HG03066 (cell line): Measurements from ENCODE around the gene NTRK3.

Experiments
- ATAC-seq: cut with Tn5 transposase; IDR thresholded peaks from one replicate; pipeline ENCODE4 v1.9.1; 2021; ENCODE audit warnings: low read depth; ENCODE audit not compliant: unreplicated experiment

NTRK3 gene

GRCh38 chr15:87955284-87955909, 301.1 kb downstream of the NTRK3 start:
- ATAC-seq = no peak

GRCh38 chr15:87954793-87955192, 301.7 kb downstream of the NTRK3 start:
- ATAC-seq = no peak

GRCh38 chr15:87952736-87953287, 303.7 kb downstream of the NTRK3 start:
- no peak for ATAC-seq

GRCh38 chr15:87949575-87950223, 306.8 kb downstream of the NTRK3 start:
- no peak for ATAC-seq

GRCh38 chr15:87949151-87949574, 307.4 kb downstream of the NTRK3 start:
- no peak for ATAC-seq

GRCh38 chr15:87947560-87947959, 309.0 kb downstream of the NTRK3 start:
- ATAC-seq = no peak

GRCh38 chr15:87945246-87945645, 311.3 kb downstream of the NTRK3 start:
- ATAC-seq = no peak

GRCh38 chr15:87944691-87945090, 311.8 kb downstream of the NTRK3 start:
- no peak for ATAC-seq

GRCh38 chr15:87944050-87944449, 312.5 kb downstream of the NTRK3 start:
- no peak for ATAC-seq

GRCh38 chr15:87943626-87944025, 312.9 kb downstream of the NTRK3 start:
- ATAC-seq = no peak

GRCh38 chr15:87942316-87942715, 314.2 kb downstream of the NTRK3 start:
- no peak for ATAC-seq

GRCh38 chr15:87941606-87942005, 314.9 kb downstream of the NTRK3 start:
- ATAC-seq = no peak

GRCh38 chr15:87940768-87941167, 315.8 kb downstream of the NTRK3 start:
- no peak for ATAC-seq

- no peak for ATAC-seq
Measured at GRCh38 chr15:87939848-87940457, 316.6 kb downstream of the NTRK3 start.

- ATAC-seq = no peak
Measured at GRCh38 chr15:87938031-87938430, 318.5 kb downstream of the NTRK3 start.

- no peak for ATAC-seq
Measured at GRCh38 chr15:87935583-87935982, 321.0 kb downstream of the NTRK3 start.

GRCh38 chr15:87931584-87931983, 325.0 kb downstream of the NTRK3 start:
- ATAC-seq = no peak

GRCh38 chr15:87930457-87930856, 326.1 kb downstream of the NTRK3 start:
- no peak for ATAC-seq

GRCh38 chr15:87929841-87930240, 326.7 kb downstream of the NTRK3 start:
- ATAC-seq = no peak

- no peak for ATAC-seq
Measured at GRCh38 chr15:87924433-87924832, 332.1 kb downstream of the NTRK3 start.

- ATAC-seq = no peak
Measured at GRCh38 chr15:87919064-87919463, 337.5 kb downstream of the NTRK3 start.

- ATAC-seq = no peak
Measured at GRCh38 chr15:87917480-87917879, 339.1 kb downstream of the NTRK3 start.
